ENCODE results near the gene YIPF7.

GRCh38 chr4:44652002-44652401 is 577 bp upstream of the YIPF7 start:
- no peak for TF ChIP-seq EZH2 (IDR thresholded peaks at IDR 0.05; ENCODE audit: borderline replicate concordance, control insufficient read depth, low read depth, low read length)
- TF ChIP-seq NFYA (IDR thresholded peaks at IDR 0.05; ENCODE audit: borderline replicate concordance, low read depth, low read length), result no peak
- TF ChIP-seq HDAC2 (IDR thresholded peaks at IDR 0.05), result no peak
- no peak for TF ChIP-seq CBX3 (IDR thresholded peaks at IDR 0.05; ENCODE audit: borderline replicate concordance, low read depth)
- TF ChIP-seq, protein P1, sequence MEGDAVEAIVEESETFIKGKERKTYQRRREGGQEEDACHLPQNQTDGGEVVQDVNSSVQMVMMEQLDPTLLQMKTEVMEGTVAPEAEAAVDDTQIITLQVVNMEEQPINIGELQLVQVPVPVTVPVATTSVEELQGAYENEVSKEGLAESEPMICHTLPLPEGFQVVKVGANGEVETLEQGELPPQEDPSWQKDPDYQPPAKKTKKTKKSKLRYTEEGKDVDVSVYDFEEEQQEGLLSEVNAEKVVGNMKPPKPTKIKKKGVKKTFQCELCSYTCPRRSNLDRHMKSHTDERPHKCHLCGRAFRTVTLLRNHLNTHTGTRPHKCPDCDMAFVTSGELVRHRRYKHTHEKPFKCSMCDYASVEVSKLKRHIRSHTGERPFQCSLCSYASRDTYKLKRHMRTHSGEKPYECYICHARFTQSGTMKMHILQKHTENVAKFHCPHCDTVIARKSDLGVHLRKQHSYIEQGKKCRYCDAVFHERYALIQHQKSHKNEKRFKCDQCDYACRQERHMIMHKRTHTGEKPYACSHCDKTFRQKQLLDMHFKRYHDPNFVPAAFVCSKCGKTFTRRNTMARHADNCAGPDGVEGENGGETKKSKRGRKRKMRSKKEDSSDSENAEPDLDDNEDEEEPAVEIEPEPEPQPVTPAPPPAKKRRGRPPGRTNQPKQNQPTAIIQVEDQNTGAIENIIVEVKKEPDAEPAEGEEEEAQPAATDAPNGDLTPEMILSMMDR (IDR thresholded peaks at IDR 0.05 in 2 of 3, conservative IDR thresholded peaks at IDR 0.05 in 1 of 3; ENCODE audit: control insufficient read depth in 2 of 3, extremely low read depth in 1 of 3, insufficient read depth in 1 of 3, low read depth in 3 of 3, low read length in 3 of 3), result no peak
- TF ChIP-seq SP1 (IDR thresholded peaks at IDR 0.05; ENCODE audit: low read depth, low read length), result no peak
- TF ChIP-seq STAT3 (IDR thresholded peaks at IDR 0.05; ENCODE audit: low read depth, low read length), result no peak
